NCI-H1694 treated with DMSO at 0.1 percent for 48 hours (cell line): ENCODE measurements around the gene TMEM116.

Experiments
- DNase-seq: peaks from one replicate; lab custom pipeline; 2025; lab: John Stamatoyannopoulos, UW

Gene TMEM116

GRCh38 chr12:111893287-111893686 lies 119.7 kb downstream of the TMEM116 start:
- DNase-seq = no peak

DNA sequence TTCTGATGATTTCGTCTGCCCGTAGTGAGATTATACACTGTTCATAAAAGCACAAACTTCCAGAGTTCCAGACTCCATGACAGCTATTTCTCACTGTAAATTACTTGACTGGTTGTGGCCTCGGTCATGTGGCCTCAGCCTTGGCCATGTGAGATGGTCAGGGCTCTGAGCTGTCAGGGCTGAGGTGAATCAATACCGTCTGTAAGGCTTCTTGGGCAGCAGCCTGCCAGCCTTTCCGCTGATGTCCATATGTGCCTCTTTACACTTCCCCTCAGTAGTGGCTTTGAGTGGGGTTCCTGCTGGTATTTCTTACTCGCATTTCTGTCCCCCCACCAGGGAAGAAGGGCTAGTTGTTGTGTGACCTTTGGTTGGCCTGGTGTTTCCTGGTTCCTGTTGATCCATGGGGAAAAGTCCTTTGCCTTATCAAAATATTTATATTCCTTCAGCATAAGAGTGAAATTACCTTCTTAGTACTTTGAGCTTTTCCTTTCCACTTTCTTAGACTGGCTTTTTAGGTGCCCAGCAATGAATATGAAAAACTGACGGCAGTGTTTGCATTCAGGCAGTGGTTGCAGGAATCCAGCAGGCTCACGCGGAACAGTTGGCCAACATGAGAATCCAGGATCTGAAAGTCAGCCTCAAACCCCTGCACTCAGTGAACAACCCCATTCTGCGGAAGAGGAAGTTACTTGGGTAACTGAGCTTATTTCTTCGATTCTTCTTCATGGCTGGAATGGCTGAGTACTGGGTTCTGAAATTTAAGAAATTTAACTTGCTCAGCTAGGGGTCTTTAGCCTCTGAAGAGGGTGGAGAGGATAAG lies 124.8 kb downstream of the TMEM116 start:
- DNase-seq = no peak

- no peak for DNase-seq
These were observed 126.1 kb downstream of the TMEM116 start for GRCh38 chr12:111886662-111887545.

GRCh38 chr12:111881716-111882115 lies 131.2 kb downstream of the TMEM116 start:
- DNase-seq = no peak
